ENCODE data around the gene RELT. TPM values are rescaled to one million over a fixed set of nuclear protein-coding genes. Genes with fewer than 3 reads are reported as not detected.

Gene RELT
- total RNA-seq, 1 donor from 2014 or later, result 37.6 TPM

DNA sequence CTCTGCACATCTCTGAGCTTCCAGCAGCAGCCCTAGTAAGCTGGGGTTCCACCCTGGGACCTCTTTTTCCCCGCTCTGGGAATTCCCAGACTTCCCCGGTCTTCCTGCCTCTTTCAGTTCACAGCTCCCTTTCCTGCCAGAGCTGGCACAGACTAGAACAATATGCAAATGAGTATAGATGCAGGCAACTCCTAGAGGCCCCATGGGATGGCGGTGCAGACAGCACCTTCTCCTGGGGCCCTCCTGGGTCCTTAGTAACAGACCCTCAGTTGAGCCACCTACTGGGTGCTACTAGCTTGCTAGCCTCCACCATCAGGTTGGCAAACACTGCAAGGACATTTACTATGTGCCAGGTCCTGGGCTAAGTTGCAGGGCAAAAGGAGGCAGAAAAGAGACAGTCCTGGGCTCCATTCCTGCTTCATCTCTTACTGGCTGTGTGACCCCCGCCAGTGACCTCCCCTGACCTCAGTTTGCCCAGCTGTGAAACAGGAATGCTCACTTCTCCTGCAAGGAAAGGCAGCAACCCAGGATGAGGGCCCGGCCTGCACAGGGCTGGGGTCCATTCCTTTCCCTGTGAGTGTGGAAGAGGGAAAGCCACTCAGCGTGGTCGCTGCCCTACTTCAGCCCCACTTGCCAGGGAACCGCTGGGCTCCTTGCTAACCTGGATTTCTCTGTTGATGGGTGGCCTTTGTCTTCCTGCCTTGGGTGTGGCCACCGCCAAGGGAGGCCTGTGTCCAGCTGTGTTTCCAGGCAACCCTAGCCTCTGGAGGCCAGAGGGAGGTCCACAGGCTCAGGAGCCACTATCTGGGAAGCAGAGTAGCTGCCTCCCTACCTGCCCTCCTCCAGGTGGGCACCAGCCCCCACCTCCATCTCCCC is 7.3 kb downstream of the RELT start:
- DNase-seq (ENCODE audit: low spot score), result no peak
- Mint-ChIP-seq H3K27me3 (ENCODE audit: insufficient read depth) (no peaks in the 10 kb centered on the region), H3K9me3 (no peaks in the 10 kb centered on the region), H3K4me3 (no peak overlapping the region), H3K4me1 (ENCODE audit: low read depth) (peaks cover 72% of the 10 kb centered on the region), H3K27ac (peak overlapping the region; percentile 86), H3K36me3 (ENCODE audit: low read depth) (peaks cover 3% of the 10 kb centered on the region)
- intact Hi-C loops (cut with micrococcal nuclease), result no loop called here

DNA sequence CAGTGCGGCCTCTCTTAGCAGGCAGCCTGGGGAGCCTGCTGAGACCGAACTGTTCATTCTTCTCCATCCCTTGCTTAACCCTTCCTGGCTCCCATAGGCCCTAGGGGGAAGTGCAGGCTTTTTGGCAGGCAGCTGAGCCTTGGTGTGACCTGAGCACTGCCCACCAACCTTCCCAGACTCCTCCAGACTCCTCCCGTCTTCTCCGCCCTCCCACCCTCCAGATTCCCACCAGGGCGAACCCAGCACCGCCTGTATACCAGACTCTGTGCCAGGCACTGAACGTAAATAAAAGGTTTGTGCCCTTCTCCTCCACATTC is 7.9 kb downstream of the RELT start:
- H3K27ac Mint-ChIP-seq, result peak overlapping the region; percentile 86
- H3K27me3 Mint-ChIP-seq (ENCODE audit: insufficient read depth), result no peaks in the 10 kb centered on the region
- no peak for DNase-seq (ENCODE audit: low spot score)
- peak overlapping the region; percentile 51 for H3K4me3 Mint-ChIP-seq
- H3K4me1 Mint-ChIP-seq (ENCODE audit: low read depth), result peaks cover 66% of the 10 kb centered on the region
- no peaks in the 10 kb centered on the region for H3K9me3 Mint-ChIP-seq
- H3K36me3 Mint-ChIP-seq (ENCODE audit: low read depth), result peaks cover 3% of the 10 kb centered on the region
- intact Hi-C loops (cut with micrococcal nuclease), result no loop called here

DNA sequence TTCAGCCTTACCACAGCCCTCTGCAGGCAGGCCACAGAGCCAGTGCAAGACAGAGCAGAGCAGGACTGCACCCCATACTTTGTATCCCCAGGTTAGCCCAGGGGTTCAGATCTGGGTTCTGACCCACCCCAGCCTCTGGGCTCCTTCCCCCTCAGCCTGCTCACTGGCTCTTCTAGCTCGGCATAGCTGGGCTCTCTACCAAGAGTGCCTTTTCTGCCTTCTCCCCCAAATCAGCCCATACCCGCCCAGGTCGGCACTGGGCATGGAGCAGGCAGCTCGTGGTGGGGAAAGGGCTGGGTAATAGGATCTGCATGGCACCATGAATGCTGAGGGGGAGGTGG is 8.3 kb downstream of the RELT start:
- Mint-ChIP-seq H3K27me3 (ENCODE audit: insufficient read depth) (no peaks in the 10 kb centered on the region), H3K4me3 (peak overlapping the region; percentile 51), H3K9me3 (no peaks in the 10 kb centered on the region), H3K36me3 (ENCODE audit: low read depth) (peaks cover 3% of the 10 kb centered on the region), H3K27ac (peak overlapping the region; percentile 86), H3K4me1 (ENCODE audit: low read depth) (peaks cover 65% of the 10 kb centered on the region)
- no peak for DNase-seq (ENCODE audit: low spot score)
- intact Hi-C loops (cut with micrococcal nuclease), result no loop called here

DNA sequence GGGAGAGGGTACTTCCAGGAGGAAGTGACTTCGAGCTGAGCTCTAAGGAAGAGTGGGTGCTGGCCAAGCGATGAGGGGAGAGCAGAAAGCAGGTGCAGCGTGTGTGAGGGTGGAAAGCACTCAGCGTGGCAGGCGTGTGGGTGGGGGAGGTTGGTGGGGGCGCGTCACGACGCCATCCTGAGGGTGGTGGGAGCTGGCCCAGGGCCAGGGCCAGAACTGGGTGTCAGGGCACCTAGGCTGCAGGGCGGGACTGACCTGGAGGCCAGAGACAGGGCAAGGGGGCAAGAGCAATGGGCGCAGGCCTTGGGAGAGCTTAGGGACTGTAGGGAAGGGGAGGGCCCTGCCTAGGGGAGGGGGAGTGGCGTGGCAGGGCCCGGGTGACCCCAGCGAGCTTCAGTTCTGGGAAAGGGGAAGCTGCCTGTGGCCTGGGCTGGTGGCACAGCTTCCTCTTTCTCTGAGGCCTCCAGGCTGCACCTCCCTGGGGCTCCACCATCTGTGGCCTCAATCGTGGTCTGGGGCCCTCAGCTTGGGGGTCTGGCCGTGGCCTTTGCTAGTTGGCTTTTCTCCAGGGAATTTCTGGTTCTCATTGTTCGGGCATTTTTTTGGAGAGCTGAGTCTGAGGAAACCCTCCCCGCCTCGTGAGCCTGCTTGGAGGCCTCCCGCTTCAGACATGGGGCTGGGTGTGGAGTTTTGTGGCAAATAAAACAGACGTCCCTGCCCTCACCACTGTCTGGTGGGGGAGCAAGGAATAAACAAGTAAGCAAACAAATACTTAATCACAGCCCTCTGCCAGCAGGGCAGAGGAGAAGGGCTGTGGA is 8.9 kb downstream of the RELT start:
- intact Hi-C loops (cut with micrococcal nuclease), result no loop called here
- Mint-ChIP-seq H3K4me3 (peak overlapping the region; percentile 51), H3K4me1 (ENCODE audit: low read depth) (peaks cover 71% of the 10 kb centered on the region), H3K27ac (peak overlapping the region; percentile 86), H3K27me3 (ENCODE audit: insufficient read depth) (no peaks in the 10 kb centered on the region), H3K9me3 (no peaks in the 10 kb centered on the region), H3K36me3 (ENCODE audit: low read depth) (peaks cover 6% of the 10 kb centered on the region)
- no peak for DNase-seq (ENCODE audit: low spot score)

DNA sequence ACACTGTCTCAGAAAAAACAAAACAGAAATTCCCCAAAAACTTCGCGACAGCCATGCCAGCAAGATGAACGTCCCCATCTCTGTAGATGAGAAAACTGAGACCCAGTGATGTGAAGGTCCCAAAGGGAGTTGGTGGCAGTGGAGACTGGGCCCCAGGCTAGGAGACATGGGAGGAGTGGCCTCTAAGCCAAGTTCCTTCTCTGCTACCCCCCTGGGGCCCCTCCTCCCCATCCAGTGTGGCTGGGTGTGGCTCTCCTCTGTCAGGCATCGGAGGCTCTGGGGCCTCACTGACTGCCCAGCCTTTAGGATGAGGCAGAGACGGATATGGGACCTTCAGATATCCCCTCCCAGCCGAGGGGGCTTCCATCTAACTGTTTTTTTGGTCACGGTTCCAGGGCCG is 9.8 kb downstream of the RELT start:
- Mint-ChIP-seq H3K4me3 (peak overlapping the region; percentile 15), H3K9me3 (no peaks in the 10 kb centered on the region), H3K27ac (peak overlapping the region; percentile 86), H3K36me3 (ENCODE audit: low read depth) (peaks cover 6% of the 10 kb centered on the region), H3K27me3 (ENCODE audit: insufficient read depth) (no peaks in the 10 kb centered on the region), H3K4me1 (ENCODE audit: low read depth) (peaks cover 69% of the 10 kb centered on the region)
- no peak for DNase-seq (ENCODE audit: low spot score)
- intact Hi-C loops (cut with micrococcal nuclease), result no loop called here

DNA sequence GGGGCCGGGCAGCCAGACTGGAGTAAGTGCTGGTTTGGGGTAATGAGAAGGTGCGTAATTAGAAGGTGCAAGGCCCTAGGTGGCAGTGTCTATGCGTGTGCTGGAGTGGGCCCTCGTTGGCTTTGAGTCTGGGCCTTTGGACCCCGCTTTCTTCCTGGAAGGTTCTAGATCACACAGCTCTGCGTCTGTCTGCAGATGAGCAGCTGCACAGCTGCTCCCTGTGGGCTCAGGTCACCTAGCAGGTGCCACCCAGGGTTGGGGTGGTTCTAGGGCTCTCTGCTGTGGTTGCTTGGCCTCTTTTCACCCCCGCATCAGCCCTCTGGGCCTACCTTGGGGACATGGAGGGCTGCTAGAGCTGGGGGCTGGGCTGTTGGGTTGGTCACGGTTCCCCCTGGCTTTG is 10.3 kb downstream of the RELT start:
- no peak overlapping the region for H3K4me3 Mint-ChIP-seq
- H3K9me3 Mint-ChIP-seq, result no peaks in the 10 kb centered on the region
- H3K36me3 Mint-ChIP-seq (ENCODE audit: low read depth), result peaks cover 6% of the 10 kb centered on the region
- H3K27me3 Mint-ChIP-seq (ENCODE audit: insufficient read depth), result no peaks in the 10 kb centered on the region
- intact Hi-C loops (cut with micrococcal nuclease), result no loop called here
- H3K4me1 Mint-ChIP-seq (ENCODE audit: low read depth), result peaks cover 65% of the 10 kb centered on the region
- H3K27ac Mint-ChIP-seq, result peak overlapping the region; percentile 48
- DNase-seq (ENCODE audit: low spot score), result no peak

DNA sequence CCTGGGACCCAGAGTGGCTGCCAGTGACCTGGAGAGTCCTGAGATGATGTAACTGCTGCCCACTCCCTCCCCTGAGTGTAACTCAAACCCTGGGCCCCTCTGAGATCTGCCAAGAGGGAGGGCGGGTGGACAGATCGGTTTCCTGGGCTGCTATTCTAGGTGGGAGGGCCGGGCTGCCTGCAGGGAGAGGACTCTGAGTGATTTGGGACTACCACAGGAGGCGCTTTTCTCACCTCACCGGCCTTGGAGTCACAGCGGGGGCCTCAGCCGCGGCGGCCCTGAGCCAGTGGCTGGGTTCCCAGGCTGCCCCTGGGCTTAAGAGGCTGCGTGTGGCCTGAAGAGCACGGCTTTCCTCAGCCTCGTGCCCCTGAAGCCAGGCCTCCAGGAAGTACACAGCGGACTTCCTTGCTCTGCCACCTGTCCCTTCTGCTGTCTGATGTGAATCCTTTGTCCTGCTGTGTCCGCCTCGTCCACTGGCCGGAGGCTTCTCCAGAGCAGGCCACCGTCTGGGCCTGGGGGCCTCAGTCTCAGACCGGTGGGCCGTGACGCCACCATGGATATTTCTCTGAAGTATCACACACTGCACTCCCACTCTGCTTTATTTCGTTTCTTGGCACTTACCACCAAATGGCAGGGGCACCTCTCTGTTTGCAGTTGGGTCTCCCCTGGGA is 11.5 kb downstream of the RELT start:
- no peaks in the 10 kb centered on the region for H3K27me3 Mint-ChIP-seq (ENCODE audit: insufficient read depth)
- H3K36me3 Mint-ChIP-seq (ENCODE audit: low read depth), result peaks cover 6% of the 10 kb centered on the region
- H3K4me1 Mint-ChIP-seq (ENCODE audit: low read depth), result peaks cover 56% of the 10 kb centered on the region
- no peaks in the 10 kb centered on the region for H3K9me3 Mint-ChIP-seq
- DNase-seq (ENCODE audit: low spot score), result no peak
- no peak overlapping the region for H3K4me3 Mint-ChIP-seq
- peak overlapping the region; percentile 10 for H3K27ac Mint-ChIP-seq
- intact Hi-C loops (cut with micrococcal nuclease), result no loop called here

DNA sequence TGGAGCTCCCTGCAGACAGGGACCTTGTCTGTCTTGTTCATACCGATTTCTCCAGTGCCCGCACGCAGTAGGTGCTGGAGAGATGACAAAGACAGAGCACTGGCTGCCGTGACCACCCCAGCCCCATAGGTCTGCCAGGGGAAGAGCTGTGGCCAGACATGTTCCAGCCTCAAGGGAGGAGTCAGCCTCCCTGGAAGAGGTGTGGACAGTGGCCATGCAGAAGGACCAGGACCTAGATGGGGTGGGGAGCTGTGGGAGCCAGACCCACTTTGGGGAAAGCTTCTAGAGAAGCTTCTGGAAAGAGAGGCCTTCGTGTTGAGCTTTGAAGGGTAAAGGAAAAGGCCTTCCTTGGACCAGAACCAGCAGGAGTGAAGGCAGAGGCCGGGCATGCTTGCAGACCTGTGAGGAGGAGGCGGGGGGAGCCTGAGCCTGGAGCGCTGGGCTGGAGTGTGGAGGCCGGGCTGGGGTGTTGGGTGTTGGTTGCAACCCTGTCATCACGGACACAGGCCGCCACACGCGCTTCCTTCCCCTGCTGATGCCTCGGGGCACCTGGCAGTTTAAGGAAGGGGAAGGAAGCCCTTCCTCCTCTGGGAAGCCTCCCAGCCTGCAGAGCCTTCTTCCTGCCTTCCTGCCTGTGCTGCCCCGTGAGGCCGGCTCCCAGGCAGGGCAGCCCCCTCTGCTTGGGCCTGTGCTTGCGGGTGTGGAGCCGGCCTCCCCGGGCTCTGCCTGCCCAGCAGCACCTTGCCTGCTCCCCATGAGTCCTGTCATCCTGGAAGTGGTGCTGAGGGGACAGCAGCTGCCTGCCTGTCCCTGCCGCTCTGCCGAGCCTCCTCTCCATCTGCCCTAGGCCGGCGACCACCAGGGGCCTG is 12.3 kb downstream of the RELT start:
- no peak for DNase-seq (ENCODE audit: low spot score)
- peak overlapping the region; percentile 67 for H3K27ac Mint-ChIP-seq
- H3K36me3 Mint-ChIP-seq (ENCODE audit: low read depth), result peaks cover 6% of the 10 kb centered on the region
- peaks cover 52% of the 10 kb centered on the region for H3K4me1 Mint-ChIP-seq (ENCODE audit: low read depth)
- intact Hi-C loops (cut with micrococcal nuclease), result no loop called here
- H3K4me3 Mint-ChIP-seq, result no peak overlapping the region
- H3K27me3 Mint-ChIP-seq (ENCODE audit: insufficient read depth), result no peaks in the 10 kb centered on the region
- no peaks in the 10 kb centered on the region for H3K9me3 Mint-ChIP-seq

DNA sequence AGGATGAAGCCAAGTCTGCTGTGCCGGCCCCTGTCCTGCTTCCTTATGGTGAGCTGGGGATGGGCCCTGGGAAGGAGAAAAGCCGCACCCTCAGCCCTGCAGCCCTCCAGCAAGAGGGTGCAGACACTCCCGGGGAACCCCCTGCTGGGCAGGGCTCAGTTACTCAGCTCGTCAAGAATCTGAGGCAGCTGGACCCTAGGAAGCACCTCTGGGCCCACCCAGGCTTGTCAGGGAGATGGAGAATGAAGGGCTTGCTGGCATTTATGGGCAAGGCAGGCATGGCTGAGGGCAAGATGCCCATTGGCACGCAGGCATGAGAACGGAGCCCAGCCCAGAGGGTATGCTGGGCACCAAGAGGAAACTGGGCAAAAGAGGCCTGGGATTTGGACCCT is 12.9 kb downstream of the RELT start:
- H3K27ac Mint-ChIP-seq, result no peak overlapping the region
- peaks cover 6% of the 10 kb centered on the region for H3K36me3 Mint-ChIP-seq (ENCODE audit: low read depth)
- no peak overlapping the region for H3K4me3 Mint-ChIP-seq
- H3K27me3 Mint-ChIP-seq (ENCODE audit: insufficient read depth), result no peaks in the 10 kb centered on the region
- intact Hi-C loops (cut with micrococcal nuclease), result no loop called here
- no peak for DNase-seq (ENCODE audit: low spot score)
- peaks cover 45% of the 10 kb centered on the region for H3K4me1 Mint-ChIP-seq (ENCODE audit: low read depth)
- no peaks in the 10 kb centered on the region for H3K9me3 Mint-ChIP-seq

DNA sequence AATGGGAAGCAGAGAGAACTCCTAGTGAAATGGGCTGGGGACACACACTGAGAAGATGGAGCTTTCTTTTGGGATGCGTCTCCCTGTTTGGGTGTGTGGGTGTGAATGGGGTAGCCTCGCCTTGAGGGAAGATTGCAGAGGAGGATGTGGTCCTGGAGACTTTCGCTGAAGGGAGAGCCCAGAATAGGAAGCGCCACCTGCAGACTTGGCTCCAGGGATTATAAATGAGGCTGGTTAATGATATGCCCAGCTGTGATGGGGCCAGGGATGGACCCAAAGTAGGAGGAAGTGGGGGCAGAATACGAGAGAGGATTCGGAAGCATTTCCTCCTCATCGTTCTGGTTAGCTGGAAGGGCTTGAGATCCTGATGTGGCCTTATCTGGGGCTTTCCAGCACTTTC is 13.7 kb downstream of the RELT start:
- Mint-ChIP-seq H3K27me3 (ENCODE audit: insufficient read depth) (no peaks in the 10 kb centered on the region), H3K4me1 (ENCODE audit: low read depth) (peaks cover 38% of the 10 kb centered on the region), H3K9me3 (no peaks in the 10 kb centered on the region), H3K36me3 (ENCODE audit: low read depth) (peaks cover 6% of the 10 kb centered on the region), H3K27ac (peak overlapping the region; percentile 0), H3K4me3 (no peak overlapping the region)
- intact Hi-C loops (cut with micrococcal nuclease), result no loop called here
- no peak for DNase-seq (ENCODE audit: low spot score)

DNA sequence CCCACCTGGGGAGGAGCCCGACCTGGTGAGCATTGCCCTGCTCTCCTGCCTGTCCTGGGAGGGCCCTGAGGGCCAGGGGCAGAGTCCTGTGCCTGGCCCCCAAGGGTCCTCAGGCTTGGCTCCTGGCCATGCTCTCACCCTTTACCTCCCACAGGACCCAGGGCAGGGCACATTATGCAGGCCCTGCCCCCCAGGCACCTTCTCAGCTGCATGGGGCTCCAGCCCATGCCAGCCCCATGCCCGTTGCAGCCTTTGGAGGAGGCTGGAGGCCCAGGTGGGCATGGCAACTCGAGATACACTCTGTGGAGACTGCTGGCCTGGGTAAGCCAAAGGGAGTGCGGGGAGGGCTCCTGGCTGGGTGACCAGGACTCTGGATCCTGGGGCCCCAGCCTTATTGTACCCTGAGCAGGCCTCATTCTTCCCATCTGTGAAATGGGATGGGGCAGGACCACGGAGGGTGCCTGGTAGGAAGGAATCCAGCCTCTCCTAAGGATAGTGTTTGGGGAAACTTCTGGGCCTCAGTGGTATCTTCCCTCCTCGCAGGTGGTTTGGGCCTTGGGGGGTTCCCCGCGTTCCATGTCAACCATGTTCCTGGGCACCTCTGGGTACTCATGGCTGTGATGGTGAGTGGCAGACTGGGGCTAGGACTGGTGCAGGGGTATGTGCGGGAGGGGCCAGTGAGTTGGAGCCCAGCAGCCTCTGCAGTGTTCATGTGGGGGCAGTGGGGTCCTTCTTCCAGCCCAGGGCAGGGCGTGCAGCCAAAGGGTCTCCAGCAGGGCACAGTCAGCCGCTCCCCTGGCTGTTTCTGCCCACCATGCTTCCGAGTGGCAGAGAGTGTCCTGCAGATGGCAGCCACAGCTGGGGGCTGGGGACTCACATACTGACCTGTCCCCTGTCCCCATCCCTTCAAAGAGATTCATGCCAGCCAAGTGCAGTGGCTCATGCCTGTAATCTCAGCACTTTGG is 14.7 kb downstream of the RELT start:
- Mint-ChIP-seq H3K36me3 (ENCODE audit: low read depth) (peaks cover 6% of the 10 kb centered on the region), H3K27me3 (ENCODE audit: insufficient read depth) (no peaks in the 10 kb centered on the region), H3K9me3 (no peaks in the 10 kb centered on the region), H3K27ac (no peak overlapping the region), H3K4me1 (ENCODE audit: low read depth) (peaks cover 28% of the 10 kb centered on the region), H3K4me3 (no peak overlapping the region)
- DNase-seq (ENCODE audit: low spot score), result no peak
- intact Hi-C loops (cut with micrococcal nuclease), result no loop called here
